WTC11 (cell line): ENCODE results near the gene PLCH2. TPM values are rescaled to one million over a fixed set of nuclear protein-coding genes. Genes with fewer than 3 reads are reported as not detected.

ENCODE experiments used
- ATAC-seq: fragments of 200-7000 bp; cut with Tn5 transposase; 2 replicates; pipeline ENCODE4 v1.10.0; 2021; ENCODE audit warnings: mild to moderate bottlenecking, moderate library complexity
- CTCF ChIA-PET: fragments of 300-600 bp; sonication (Branson Sonifier 250); formaldehyde crosslinking; loops from one replicate; lab custom pipeline; 2021; ENCODE audit warnings: antibody characterized with exemption; lab: Charles Lee
- POLR2A ChIA-PET: fragments of 350-600 bp; sonication (Branson Sonifier 250); formaldehyde crosslinking; loops from one replicate; lab custom pipeline; 2021; ENCODE audit warnings: antibody characterized with exemption; lab: Charles Lee
- DNase-seq: peaks from one replicate; pipeline ENCODE4 v3.0.0; 2021; ENCODE audit warnings: low spot score
- H3K27ac Mint-ChIP-seq: 2 replicates; pipeline ENCODE4 v1.8.0; 2021; ENCODE audit warnings: mixed read lengths
- H3K27me3 Mint-ChIP-seq: 2 replicates; pipeline ENCODE4 v1.8.0; 2021; ENCODE audit warnings: low read depth, mild to moderate bottlenecking, moderate library complexity, mixed read lengths
- H3K36me3 Mint-ChIP-seq: 2 replicates; pipeline ENCODE4 v1.8.0; 2021; ENCODE audit warnings: mixed read lengths
- H3K4me1 Mint-ChIP-seq: 2 replicates; pipeline ENCODE4 v1.8.0; 2022; ENCODE audit warnings: mixed read lengths
- H3K4me3 Mint-ChIP-seq: 2 replicates; pipeline ENCODE4 v1.8.0; 2021; ENCODE audit warnings: mild to moderate bottlenecking, moderate library complexity, mixed read lengths
- H3K9me3 Mint-ChIP-seq: 2 replicates; pipeline ENCODE4 v1.8.0; 2021; ENCODE audit warnings: mixed read lengths
- CREB1 ChIP-seq: sonication (generic); formaldehyde crosslinking; IDR thresholded peaks from 2 replicates; pipeline ENCODE4 v1.8.0; 2023; ENCODE audit warnings: mild to moderate bottlenecking, missing genetic modification reagents
- CREM ChIP-seq: sonication (generic); formaldehyde crosslinking; IDR thresholded peaks from 2 replicates; pipeline ENCODE4 v1.8.1; 2022; ENCODE audit warnings: mild to moderate bottlenecking, missing genetic modification reagents, moderate library complexity
- FOXK1 ChIP-seq: sonication (generic); formaldehyde crosslinking; IDR thresholded peaks from 2 replicates; pipeline ENCODE4 v1.8.0; 2022; ENCODE audit warnings: mild to moderate bottlenecking, moderate library complexity, missing genetic modification reagents
- FOXP1 ChIP-seq: sonication (generic); formaldehyde crosslinking; IDR thresholded peaks from 2 replicates; pipeline ENCODE4 v1.8.0; 2022; ENCODE audit warnings: missing genetic modification reagents, mild to moderate bottlenecking, moderate library complexity, borderline replicate concordance
- JAZF1 ChIP-seq: fragments of 250-450 bp; sonication (Bioruptor Pico); IDR thresholded peaks from 2 replicates; pipeline ENCODE4 v1.9.0; 2021; ENCODE audit warnings: moderate library complexity, mild to moderate bottlenecking, inconsistent platforms
- MYBL2 ChIP-seq: sonication (generic); formaldehyde crosslinking; IDR thresholded peaks from 2 replicates; pipeline ENCODE4 v1.8.1; 2023; ENCODE audit warnings: mild to moderate bottlenecking, moderate library complexity, missing genetic modification reagents
- NR1H2 ChIP-seq: sonication (generic); formaldehyde crosslinking; IDR thresholded peaks from 2 replicates; pipeline ENCODE4 v1.9.0; 2021; ENCODE audit warnings: mild to moderate bottlenecking, moderate library complexity, missing genetic modification reagents
- SOX15 ChIP-seq: fragments of 250-450 bp; sonication (Bioruptor Pico); IDR thresholded peaks from 2 replicates; pipeline ENCODE4 v1.9.0; 2021; ENCODE audit warnings: mild to moderate bottlenecking
- SP1 ChIP-seq: sonication (generic); formaldehyde crosslinking; conservative IDR thresholded peaks from 2 replicates; pipeline ENCODE4 v1.8.1; 2022; ENCODE audit warnings: missing genetic modification reagents
- TCF7 ChIP-seq: sonication (generic); formaldehyde crosslinking; IDR thresholded peaks from 2 replicates; pipeline ENCODE4 v1.8.0; 2022; ENCODE audit warnings: mild to moderate bottlenecking, low read depth, missing genetic modification reagents, moderate library complexity
- ZNF219 ChIP-seq: sonication (generic); formaldehyde crosslinking; IDR thresholded peaks from 2 replicates; pipeline ENCODE4 v1.8.0; 2023; ENCODE audit warnings: missing genetic modification reagents, mild to moderate bottlenecking, borderline replicate concordance
- ZNF416 ChIP-seq: fragments of 250-450 bp; sonication (Bioruptor Pico); IDR thresholded peaks from 2 replicates; pipeline ENCODE4 v1.9.0; 2021; ENCODE audit warnings: mild to moderate bottlenecking, inconsistent platforms
- ZNF423 ChIP-seq: fragments of 250-450 bp; sonication (Bioruptor Pico); IDR thresholded peaks from 2 replicates; pipeline ENCODE4 v2.1.2; 2022; ENCODE audit warnings: mild to moderate bottlenecking, moderate library complexity
- total RNA-seq: library from RNA; stranded (reverse); gene quantifications from 3 replicates; pipeline ENCODE4 v1.2.3, GENCODE V29; 2021
- TF ChIP-seq, protein P1 (sequence below): fragments of 250-450 bp; sonication (Bioruptor Pico); IDR thresholded peaks from 2 replicates; pipeline ENCODE4 v1.9.0; 2021; ENCODE audit warnings: moderate library complexity, mild to moderate bottlenecking, inconsistent platforms, borderline replicate concordance
- TF ChIP-seq, protein P2 (sequence below): sonication (generic); formaldehyde crosslinking; IDR thresholded peaks from 2 replicates; pipeline ENCODE4 v1.8.1; 2023; ENCODE audit warnings: mild to moderate bottlenecking, moderate library complexity, missing genetic modification reagents
- TF ChIP-seq, protein P3 (sequence below): fragments of 200-600 bp; IDR thresholded peaks from 2 replicates; pipeline ENCODE4 v1.8.0; 2022; ENCODE audit warnings: antibody characterized with exemption
- TF ChIP-seq, protein P4 (sequence below): sonication (generic); formaldehyde crosslinking; IDR thresholded peaks from 2 replicates; pipeline ENCODE4 v1.8.1; 2022; ENCODE audit warnings: low read depth, missing genetic modification reagents, borderline replicate concordance
- TF ChIP-seq, protein P5 (sequence below): sonication (generic); formaldehyde crosslinking; IDR thresholded peaks from 2 replicates; pipeline ENCODE4 v1.8.0; 2023; ENCODE audit warnings: missing genetic modification reagents, mild to moderate bottlenecking, borderline replicate concordance
- TF ChIP-seq, protein P6 (sequence below): sonication (generic); formaldehyde crosslinking; IDR thresholded peaks from 2 replicates; pipeline ENCODE4 v1.8.0; 2022; ENCODE audit warnings: mild to moderate bottlenecking, missing genetic modification reagents
- TF ChIP-seq, protein P7 (sequence below): sonication (generic); formaldehyde crosslinking; IDR thresholded peaks from 2 replicates; pipeline ENCODE4 v1.8.0; 2023; ENCODE audit warnings: missing genetic modification reagents

The PLCH2 gene
- total RNA-seq, 1 experiment from 2014 or later, result 0.17 TPM

DNA sequence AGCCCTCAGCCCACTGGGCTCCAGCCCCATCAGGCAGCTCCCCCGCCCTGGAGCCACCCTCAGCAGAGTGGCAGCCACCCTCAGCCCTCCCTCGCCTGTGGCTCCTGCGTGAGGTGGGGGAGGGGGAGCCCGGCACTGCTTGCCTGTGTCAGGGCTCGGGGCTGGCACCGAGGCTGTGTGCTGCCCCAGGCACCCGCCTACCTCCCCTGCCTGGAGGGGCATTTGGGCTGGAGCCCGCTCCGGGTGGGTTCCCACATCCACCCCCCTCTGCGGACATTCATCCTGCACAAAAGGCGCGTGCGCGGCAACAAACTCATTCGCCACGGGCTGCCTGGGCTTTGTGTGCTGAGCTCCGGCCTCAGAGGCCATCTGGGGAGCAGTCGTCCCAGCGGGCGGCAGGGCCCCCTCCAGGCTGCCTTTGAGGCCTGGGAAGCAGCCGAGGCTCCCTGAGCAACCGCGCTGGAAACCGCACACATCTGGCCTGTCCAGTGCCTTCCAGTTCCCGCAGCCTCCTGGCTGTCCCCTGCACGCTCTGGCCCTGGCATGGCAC, 67.5 kb downstream of the PLCH2 start:
- Mint-ChIP-seq H3K36me3 (no peaks in the 10 kb centered on the region), H3K4me1 (peaks cover 2% of the 10 kb centered on the region; the same call in 1 of the 2 replicates), H3K4me3 (no peak overlapping the region), H3K9me3 (no peaks in the 10 kb centered on the region), H3K27ac (no peak overlapping the region), H3K27me3 (peaks cover 24% of the 10 kb centered on the region)
- ATAC-seq, result no peak
- ChIA-PET POLR2A (no interaction called here), CTCF (interaction anchor here (0.8 to 1.5 kb wide), 2 partner anchors 8 to 18 kb away, joined by 3 to 7 read pairs; partner anchors contain the start of gene PANK4)
- peak; percentile 88 for TF ChIP-seq ZNF423 (CRISPR knock-in tag)
- TF ChIP-seq SOX15 (CRISPR knock-in tag), result no peak
- DNase-seq, result no peak

DNA sequence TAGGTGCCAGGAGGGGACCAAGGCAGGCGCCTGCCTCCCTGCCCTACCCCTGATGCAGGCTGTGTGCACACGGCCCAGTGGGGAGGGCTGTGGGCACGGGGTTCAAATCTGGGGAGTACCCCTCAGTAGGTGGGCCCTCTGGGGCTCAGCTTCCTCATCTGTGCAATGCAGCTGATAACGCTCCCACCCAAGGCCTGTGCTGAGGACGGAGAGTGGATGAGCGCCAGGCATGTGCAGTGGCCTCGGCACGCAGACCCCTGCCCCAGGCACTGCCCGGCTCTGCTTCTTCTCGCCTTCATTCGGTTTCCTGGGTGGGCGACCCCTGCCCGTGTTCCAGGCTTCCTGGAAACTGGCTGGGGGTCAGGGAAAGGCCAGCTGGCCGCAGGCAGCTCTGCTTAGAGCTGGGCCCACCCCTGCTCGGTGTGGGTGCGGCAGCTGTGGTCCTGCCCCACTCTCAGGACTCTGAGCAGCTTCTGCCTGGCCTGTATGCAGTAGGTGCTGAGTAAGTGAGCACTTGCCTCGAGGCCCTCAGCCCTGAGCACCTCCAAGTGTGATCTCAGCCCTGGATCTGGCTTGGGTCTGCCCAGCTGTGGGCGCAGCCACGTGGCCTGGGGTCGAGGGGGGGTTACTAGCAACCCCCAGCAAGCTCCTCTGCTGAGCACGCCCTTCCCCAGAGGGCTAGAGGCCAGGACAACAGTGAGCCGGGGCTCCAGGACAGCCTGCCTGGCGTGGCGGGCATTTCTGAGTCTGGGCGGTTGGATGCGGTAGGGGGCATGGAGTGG, 68.2 kb downstream of the PLCH2 start:
- Mint-ChIP-seq H3K27me3 (peaks cover 18% of the 10 kb centered on the region), H3K9me3 (no peaks in the 10 kb centered on the region), H3K4me1 (peaks cover 3% of the 10 kb centered on the region; the same call in 1 of the 2 replicates), H3K27ac (no peak overlapping the region)
- no peak for TF ChIP-seq CREB1 (CRISPR knock-in tag)
- no peak for TF ChIP-seq TCF7 (CRISPR knock-in tag)
- no peak for TF ChIP-seq NR1H2 (CRISPR knock-in tag)
- TF ChIP-seq, protein P1, sequence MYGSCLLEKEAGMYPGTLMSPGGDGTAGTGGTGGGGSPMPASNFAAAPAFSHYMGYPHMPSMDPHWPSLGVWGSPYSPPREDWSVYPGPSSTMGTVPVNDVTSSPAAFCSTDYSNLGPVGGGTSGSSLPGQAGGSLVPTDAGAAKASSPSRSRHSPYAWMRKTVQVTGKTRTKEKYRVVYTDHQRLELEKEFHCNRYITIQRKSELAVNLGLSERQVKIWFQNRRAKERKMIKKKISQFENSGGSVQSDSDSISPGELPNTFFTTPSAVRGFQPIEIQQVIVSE, result no peak
- no peak for TF ChIP-seq CREM (CRISPR knock-in tag)
- TF ChIP-seq ZNF416 (CRISPR knock-in tag), result no peak
- TF ChIP-seq ZNF423 (CRISPR knock-in tag), result no peak
- no peak for TF ChIP-seq ZNF219 (CRISPR knock-in tag)
- TF ChIP-seq JAZF1 (CRISPR knock-in tag), result no peak
- TF ChIP-seq FOXK1 (CRISPR knock-in tag), result no peak
- TF ChIP-seq, protein P2, sequence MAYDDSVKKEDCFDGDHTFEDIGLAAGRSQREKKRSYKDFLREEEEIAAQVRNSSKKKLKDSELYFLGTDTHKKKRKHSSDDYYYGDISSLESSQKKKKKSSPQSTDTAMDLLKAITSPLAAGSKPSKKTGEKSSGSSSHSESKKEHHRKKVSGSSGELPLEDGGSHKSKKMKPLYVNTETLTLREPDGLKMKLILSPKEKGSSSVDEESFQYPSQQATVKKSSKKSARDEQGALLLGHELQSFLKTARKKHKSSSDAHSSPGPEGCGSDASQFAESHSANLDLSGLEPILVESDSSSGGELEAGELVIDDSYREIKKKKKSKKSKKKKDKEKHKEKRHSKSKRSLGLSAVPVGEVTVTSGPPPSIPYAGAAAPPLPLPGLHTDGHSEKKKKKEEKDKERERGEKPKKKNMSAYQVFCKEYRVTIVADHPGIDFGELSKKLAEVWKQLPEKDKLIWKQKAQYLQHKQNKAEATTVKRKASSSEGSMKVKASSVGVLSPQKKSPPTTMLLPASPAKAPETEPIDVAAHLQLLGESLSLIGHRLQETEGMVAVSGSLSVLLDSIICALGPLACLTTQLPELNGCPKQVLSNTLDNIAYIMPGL, result no peak
- TF ChIP-seq, protein P3, sequence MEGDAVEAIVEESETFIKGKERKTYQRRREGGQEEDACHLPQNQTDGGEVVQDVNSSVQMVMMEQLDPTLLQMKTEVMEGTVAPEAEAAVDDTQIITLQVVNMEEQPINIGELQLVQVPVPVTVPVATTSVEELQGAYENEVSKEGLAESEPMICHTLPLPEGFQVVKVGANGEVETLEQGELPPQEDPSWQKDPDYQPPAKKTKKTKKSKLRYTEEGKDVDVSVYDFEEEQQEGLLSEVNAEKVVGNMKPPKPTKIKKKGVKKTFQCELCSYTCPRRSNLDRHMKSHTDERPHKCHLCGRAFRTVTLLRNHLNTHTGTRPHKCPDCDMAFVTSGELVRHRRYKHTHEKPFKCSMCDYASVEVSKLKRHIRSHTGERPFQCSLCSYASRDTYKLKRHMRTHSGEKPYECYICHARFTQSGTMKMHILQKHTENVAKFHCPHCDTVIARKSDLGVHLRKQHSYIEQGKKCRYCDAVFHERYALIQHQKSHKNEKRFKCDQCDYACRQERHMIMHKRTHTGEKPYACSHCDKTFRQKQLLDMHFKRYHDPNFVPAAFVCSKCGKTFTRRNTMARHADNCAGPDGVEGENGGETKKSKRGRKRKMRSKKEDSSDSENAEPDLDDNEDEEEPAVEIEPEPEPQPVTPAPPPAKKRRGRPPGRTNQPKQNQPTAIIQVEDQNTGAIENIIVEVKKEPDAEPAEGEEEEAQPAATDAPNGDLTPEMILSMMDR, result no peak
- TF ChIP-seq, protein P4, sequence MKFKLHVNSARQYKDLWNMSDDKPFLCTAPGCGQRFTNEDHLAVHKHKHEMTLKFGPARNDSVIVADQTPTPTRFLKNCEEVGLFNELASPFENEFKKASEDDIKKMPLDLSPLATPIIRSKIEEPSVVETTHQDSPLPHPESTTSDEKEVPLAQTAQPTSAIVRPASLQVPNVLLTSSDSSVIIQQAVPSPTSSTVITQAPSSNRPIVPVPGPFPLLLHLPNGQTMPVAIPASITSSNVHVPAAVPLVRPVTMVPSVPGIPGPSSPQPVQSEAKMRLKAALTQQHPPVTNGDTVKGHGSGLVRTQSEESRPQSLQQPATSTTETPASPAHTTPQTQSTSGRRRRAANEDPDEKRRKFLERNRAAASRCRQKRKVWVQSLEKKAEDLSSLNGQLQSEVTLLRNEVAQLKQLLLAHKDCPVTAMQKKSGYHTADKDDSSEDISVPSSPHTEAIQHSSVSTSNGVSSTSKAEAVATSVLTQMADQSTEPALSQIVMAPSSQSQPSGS (CRISPR knock-in tag), result no peak
- TF ChIP-seq MYBL2, result no peak
- TF ChIP-seq SP1, result no peak
- no peak for TF ChIP-seq FOXP1 (CRISPR knock-in tag)
- TF ChIP-seq, protein P5, sequence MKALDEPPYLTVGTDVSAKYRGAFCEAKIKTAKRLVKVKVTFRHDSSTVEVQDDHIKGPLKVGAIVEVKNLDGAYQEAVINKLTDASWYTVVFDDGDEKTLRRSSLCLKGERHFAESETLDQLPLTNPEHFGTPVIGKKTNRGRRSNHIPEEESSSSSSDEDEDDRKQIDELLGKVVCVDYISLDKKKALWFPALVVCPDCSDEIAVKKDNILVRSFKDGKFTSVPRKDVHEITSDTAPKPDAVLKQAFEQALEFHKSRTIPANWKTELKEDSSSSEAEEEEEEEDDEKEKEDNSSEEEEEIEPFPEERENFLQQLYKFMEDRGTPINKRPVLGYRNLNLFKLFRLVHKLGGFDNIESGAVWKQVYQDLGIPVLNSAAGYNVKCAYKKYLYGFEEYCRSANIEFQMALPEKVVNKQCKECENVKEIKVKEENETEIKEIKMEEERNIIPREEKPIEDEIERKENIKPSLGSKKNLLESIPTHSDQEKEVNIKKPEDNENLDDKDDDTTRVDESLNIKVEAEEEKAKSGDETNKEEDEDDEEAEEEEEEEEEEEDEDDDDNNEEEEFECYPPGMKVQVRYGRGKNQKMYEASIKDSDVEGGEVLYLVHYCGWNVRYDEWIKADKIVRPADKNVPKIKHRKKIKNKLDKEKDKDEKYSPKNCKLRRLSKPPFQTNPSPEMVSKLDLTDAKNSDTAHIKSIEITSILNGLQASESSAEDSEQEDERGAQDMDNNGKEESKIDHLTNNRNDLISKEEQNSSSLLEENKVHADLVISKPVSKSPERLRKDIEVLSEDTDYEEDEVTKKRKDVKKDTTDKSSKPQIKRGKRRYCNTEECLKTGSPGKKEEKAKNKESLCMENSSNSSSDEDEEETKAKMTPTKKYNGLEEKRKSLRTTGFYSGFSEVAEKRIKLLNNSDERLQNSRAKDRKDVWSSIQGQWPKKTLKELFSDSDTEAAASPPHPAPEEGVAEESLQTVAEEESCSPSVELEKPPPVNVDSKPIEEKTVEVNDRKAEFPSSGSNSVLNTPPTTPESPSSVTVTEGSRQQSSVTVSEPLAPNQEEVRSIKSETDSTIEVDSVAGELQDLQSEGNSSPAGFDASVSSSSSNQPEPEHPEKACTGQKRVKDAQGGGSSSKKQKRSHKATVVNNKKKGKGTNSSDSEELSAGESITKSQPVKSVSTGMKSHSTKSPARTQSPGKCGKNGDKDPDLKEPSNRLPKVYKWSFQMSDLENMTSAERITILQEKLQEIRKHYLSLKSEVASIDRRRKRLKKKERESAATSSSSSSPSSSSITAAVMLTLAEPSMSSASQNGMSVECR (CRISPR knock-in tag), result no peak
- TF ChIP-seq, protein P6, sequence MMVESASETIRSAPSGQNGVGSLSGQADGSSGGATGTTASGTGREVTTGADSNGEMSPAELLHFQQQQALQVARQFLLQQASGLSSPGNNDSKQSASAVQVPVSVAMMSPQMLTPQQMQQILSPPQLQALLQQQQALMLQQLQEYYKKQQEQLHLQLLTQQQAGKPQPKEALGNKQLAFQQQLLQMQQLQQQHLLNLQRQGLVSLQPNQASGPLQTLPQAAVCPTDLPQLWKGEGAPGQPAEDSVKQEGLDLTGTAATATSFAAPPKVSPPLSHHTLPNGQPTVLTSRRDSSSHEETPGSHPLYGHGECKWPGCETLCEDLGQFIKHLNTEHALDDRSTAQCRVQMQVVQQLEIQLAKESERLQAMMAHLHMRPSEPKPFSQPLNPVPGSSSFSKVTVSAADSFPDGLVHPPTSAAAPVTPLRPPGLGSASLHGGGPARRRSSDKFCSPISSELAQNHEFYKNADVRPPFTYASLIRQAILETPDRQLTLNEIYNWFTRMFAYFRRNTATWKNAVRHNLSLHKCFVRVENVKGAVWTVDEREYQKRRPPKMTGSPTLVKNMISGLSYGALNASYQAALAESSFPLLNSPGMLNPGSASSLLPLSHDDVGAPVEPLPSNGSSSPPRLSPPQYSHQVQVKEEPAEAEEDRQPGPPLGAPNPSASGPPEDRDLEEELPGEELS, result no peak
- TF ChIP-seq, protein P7, sequence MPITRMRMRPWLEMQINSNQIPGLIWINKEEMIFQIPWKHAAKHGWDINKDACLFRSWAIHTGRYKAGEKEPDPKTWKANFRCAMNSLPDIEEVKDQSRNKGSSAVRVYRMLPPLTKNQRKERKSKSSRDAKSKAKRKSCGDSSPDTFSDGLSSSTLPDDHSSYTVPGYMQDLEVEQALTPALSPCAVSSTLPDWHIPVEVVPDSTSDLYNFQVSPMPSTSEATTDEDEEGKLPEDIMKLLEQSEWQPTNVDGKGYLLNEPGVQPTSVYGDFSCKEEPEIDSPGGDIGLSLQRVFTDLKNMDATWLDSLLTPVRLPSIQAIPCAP, result no peak
- TF ChIP-seq, all 79 proteins: peak for 0
- ChIA-PET POLR2A (interaction anchor here (0.6 kb wide), 1 partner anchor 1234 kb away, joined by 3 read pairs; no protein-coding TSS in a partner anchor), CTCF (interaction anchor here (0.8 to 1.5 kb wide), 2 partner anchors 9 to 18 kb away, joined by 3 to 7 read pairs; partner anchors contain the start of gene PANK4)
- ATAC-seq (no peak), DNase-seq (no peak)
- Mint-ChIP-seq H3K36me3 (no peaks in the 10 kb centered on the region), H3K4me3 (no peak overlapping the region)
